Muscle of leg (tissue), 11 donors: Measurements from ENCODE around the gene ADNP2. TPM values are rescaled to one million over a fixed set of nuclear protein-coding genes. Genes with fewer than 3 reads are reported as not detected.
A peak's percentile ranks its signal among the peaks of the same experiment; 100 is the strongest.

Source experiments
- DNase-seq: peaks from one replicate; pipeline ENCODE4 v3.0.0; 2013
- H3K27ac ChIP-seq: one replicate; pipeline ENCODE4 v1.5.1; 2013; ENCODE audit warnings: mild to moderate bottlenecking, low read length, control low read depth
- H3K27me3 ChIP-seq: one replicate; pipeline ENCODE4 v1.6.1; 2013; ENCODE audit warnings: low read length; ENCODE audit not compliant: control insufficient read depth, insufficient read depth
- H3K36me3 ChIP-seq: one replicate; pipeline ENCODE4 v1.6.1; 2013; ENCODE audit warnings: low read length; ENCODE audit not compliant: control insufficient read depth, insufficient read depth
- H3K4me1 ChIP-seq: one replicate; pipeline ENCODE4 v1.6.1; 2013; ENCODE audit warnings: low read length; ENCODE audit not compliant: control insufficient read depth, insufficient read depth
- H3K4me3 ChIP-seq: one replicate; pipeline ENCODE4 v1.5.1; 2013; ENCODE audit warnings: low read length, control low read depth
- H3K9me3 ChIP-seq: replicated peaks from 2 replicates; pipeline ENCODE4 v1.6.1; 2013; ENCODE audit warnings: low read depth, low read length; ENCODE audit not compliant: control insufficient read depth
- WGBS: methylation state at CpG from one replicate; pipeline ENCODE4 v1.1.5; 2013; ENCODE audit warnings: missing lambda C conversion rate; ENCODE audit not compliant: insufficient coverage; 5-methylcytosine and 5-hydroxymethylcytosine counted together
- polyA plus RNA-seq, 8 donors: library from polyadenylated mRNA; unstranded; fragments of 120-200 nt; gene quantifications; one replicate each; pipeline versions ENCODE4 v1.2.1 to v1.2.3, GENCODE V29; 2013; ENCODE audit warnings: inconsistent platforms in 1 of 8, low replicate concordance in 1 of 8; ENCODE audit not compliant: insufficient read length in 8 of 8, insufficient read depth in 1 of 8
- total RNA-seq: library from RNA; stranded (reverse); fragments of 120-200 nt; gene quantifications from one replicate; pipeline ENCODE4 v1.2.4, GENCODE V29; 2013

The ADNP2 gene
- total and polyA plus RNA-seq, 9 donors, result 7.7 to 12.9 (median 11.6) TPM

DNA sequence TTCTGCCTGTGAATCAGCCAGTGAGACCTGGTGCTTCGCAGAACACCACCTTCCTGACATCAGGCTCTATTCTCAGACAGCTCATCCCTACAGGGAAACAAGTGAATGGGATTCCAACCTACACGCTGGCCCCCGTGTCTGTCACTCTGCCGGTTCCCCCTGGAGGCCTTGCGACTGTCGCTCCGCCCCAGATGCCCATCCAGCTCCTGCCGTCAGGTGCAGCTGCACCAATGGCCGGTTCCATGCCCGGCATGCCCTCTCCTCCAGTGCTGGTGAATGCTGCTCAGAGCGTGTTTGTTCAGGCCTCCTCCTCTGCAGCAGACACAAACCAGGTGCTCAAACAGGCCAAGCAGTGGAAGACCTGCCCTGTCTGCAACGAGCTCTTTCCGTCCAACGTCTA is 28.1 kb downstream of the ADNP2 start:
- no peak overlapping the region for H3K27ac ChIP-seq
- H3K27me3 ChIP-seq, result no peaks in the 10 kb centered on the region
- WGBS, result 96% methylated on average over 13 of the region's 14 CpGs
- no peaks in the 10 kb centered on the region for H3K4me1 ChIP-seq
- no peak for DNase-seq
- no peaks in the 10 kb centered on the region for H3K9me3 ChIP-seq
- peaks cover 55% of the 10 kb centered on the region for H3K36me3 ChIP-seq
- no peak overlapping the region for H3K4me3 ChIP-seq

DNA sequence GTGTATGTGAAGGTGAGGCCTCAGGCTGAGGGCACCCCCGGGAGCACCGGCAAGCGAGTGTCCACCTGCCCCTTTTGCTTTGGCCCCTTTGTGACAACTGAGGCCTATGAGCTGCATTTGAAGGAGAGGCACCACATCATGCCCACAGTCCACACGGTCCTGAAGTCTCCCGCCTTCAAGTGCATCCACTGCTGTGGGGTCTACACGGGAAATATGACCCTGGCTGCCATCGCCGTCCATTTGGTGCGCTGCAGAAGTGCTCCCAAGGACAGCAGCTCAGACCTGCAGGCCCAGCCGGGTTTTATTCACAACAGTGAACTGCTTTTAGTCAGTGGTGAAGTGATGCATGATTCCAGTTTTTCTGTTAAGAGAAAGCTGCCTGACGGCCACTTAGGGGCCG is 28.9 kb downstream of the ADNP2 start:
- no peak for DNase-seq
- H3K4me3 ChIP-seq, result no peak overlapping the region
- no peak overlapping the region for H3K27ac ChIP-seq
- H3K36me3 ChIP-seq, result peaks cover 55% of the 10 kb centered on the region
- no peaks in the 10 kb centered on the region for H3K4me1 ChIP-seq
- no peaks in the 10 kb centered on the region for H3K27me3 ChIP-seq
- WGBS, result 84% methylated on average over 12 of the region's 12 CpGs
- H3K9me3 ChIP-seq, result no peaks in the 10 kb centered on the region

DNA sequence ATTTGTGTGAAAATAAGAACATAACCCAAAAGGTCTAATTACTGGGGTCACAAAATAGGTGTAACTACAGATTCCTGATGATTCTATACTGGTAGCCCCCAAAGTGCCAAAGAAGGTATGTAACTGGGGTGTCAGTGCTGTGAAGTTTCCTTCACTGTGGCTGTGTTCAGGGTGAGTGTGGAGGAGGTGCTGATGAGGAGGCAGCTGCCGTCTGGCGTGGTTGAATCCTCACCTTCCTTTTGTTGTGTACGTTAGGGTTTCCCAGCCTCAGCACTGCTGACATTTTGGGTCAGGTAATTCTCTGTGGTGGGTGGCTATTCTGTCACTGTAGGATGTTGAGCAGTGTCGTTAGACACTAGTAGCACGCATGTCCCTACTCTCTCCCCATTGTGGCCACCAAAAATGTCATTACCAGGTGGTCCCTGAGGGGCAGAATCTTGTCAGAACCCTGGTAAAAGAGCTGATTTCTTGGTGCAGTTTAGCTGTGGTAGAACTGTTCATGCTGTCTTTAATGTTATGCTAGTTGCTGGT is 31.5 kb downstream of the ADNP2 start:
- Histone ChIP-seq H3K9me3 (no peaks in the 10 kb centered on the region), H3K27ac (no peak overlapping the region), H3K4me3 (no peak overlapping the region), H3K36me3 (peaks cover 35% of the 10 kb centered on the region), H3K4me1 (no peaks in the 10 kb centered on the region), H3K27me3 (no peaks in the 10 kb centered on the region)
- no peak for DNase-seq
- no CpG with 5 or more reads among the region's 5 CpGs for WGBS

DNA sequence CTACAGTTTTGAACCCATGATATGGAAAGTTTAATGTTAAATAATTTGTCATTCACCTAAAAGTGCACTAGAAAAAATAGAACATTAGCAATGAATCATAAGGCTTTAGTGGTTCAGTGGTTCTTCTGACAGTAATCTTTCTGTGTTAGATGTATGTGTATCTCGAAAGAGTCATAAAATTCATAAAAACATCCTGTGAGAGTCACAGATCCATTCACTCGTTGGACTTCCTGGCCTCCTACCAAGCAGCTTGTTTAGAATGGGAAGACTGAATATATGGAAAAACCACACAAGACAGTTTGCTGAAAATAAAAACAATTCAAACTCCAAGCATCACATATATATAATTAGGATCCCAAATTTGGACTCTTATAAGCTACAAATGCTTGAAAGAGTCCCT is 34.8 kb downstream of the ADNP2 start:
- Histone ChIP-seq H3K9me3 (no peaks in the 10 kb centered on the region), H3K27me3 (no peaks in the 10 kb centered on the region), H3K36me3 (peaks cover 6% of the 10 kb centered on the region), H3K4me1 (peaks cover 9% of the 10 kb centered on the region), H3K4me3 (no peak overlapping the region), H3K27ac (no peak overlapping the region)
- peak; percentile 56 for DNase-seq
- no CpG with 5 or more reads among the region's 2 CpGs for WGBS

GRCh38 chr18:80145196-80145804 is 36.2 kb downstream of the ADNP2 start:
- Histone ChIP-seq H3K36me3 (peaks cover 2% of the 10 kb centered on the region), H3K27ac (no peak overlapping the region), H3K4me3 (no peak overlapping the region), H3K9me3 (no peaks in the 10 kb centered on the region), H3K27me3 (no peaks in the 10 kb centered on the region), H3K4me1 (peaks cover 10% of the 10 kb centered on the region)
- WGBS, result 87% methylated on average over 4 of the region's 5 CpGs
- no peak for DNase-seq

DNA sequence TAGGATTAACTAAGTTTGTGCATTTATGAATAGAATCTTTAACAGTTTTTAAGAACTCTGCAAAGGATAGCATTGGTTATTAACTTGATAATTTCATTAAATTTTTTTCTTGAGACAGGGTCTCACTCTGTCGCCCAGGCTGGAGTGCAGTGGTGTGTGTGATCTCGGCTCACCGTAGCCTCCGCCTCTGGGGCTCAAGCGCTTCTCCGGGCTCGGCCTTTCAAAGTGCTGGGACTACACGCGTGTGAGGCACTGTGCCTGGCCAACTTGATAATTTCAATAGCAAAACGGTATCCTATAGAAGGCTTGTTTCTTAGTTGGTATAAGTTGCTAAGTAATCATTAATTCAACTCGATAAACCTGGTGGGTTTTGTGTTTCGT is 38.0 kb downstream of the ADNP2 start:
- no peaks in the 10 kb centered on the region for H3K27me3 ChIP-seq
- peak overlapping the region; percentile 63 for H3K4me3 ChIP-seq
- peak; percentile 16 for DNase-seq
- H3K27ac ChIP-seq, result no peak overlapping the region
- H3K4me1 ChIP-seq, result peaks cover 10% of the 10 kb centered on the region
- H3K9me3 ChIP-seq, result no peaks in the 10 kb centered on the region
- H3K36me3 ChIP-seq, result peaks cover 1% of the 10 kb centered on the region
- 23% methylated on average over 8 of the region's 12 CpGs for WGBS

- H3K4me3 ChIP-seq, result peak overlapping the region; percentile 63
- WGBS, result 24% methylated on average over 39 of the region's 52 CpGs
- peak; percentile 92 for DNase-seq
- peaks cover 10% of the 10 kb centered on the region for H3K4me1 ChIP-seq
- peak overlapping the region; percentile 48 for H3K27ac ChIP-seq
- H3K9me3 ChIP-seq, result no peaks in the 10 kb centered on the region
- H3K27me3 ChIP-seq, result no peaks in the 10 kb centered on the region
- no peaks in the 10 kb centered on the region for H3K36me3 ChIP-seq
These were observed 38.6 kb downstream of the ADNP2 start for GRCh38 chr18:80147418-80148325.

DNA sequence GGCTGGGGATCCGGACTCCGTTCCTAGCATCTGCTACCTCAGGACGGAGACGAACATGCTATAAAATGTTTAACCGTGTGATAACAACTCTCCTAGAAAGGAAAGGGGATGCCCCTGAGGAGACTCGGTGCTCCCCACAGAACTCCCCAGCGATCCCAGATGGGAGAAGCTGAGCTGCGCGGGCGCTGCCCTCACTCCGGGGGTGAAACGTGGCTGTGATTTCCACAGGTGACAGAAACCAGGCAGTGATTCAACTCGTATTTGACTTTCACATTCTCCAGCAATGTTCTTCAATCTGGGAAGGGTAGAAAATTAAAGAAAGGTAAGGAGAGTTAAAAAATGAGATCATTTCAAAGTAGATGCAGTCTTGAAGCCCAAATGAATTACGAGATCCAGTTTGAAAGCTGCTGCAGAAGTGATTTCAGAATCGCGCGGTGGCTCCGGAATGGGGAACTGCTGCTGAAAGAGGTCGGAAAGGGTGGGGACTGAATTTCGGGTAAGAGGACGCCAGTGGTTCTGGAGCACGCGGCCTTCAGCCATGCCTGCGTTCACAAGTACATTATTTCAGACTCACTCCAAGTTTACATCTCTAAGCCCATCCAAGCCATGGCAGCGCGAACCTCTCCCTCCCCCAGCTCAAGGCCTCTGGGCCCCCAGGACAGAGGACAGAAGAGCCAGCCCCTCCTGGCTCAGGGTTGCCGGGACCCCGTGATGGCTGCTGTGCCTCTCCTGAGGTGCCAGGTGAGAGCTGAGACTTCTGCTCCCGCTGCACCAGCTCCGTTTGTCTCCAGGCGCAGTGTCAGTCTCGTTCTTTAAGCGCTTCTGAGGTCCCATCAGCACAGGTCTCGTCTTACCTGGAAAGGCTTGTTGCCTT is 39.5 kb downstream of the ADNP2 start:
- H3K9me3 ChIP-seq, result no peaks in the 10 kb centered on the region
- peak overlapping the region; percentile 63 for H3K4me3 ChIP-seq
- no peak overlapping the region for H3K27ac ChIP-seq
- 52% methylated on average over 15 of the region's 34 CpGs for WGBS
- H3K36me3 ChIP-seq, result no peaks in the 10 kb centered on the region
- no peaks in the 10 kb centered on the region for H3K27me3 ChIP-seq
- peaks cover 10% of the 10 kb centered on the region for H3K4me1 ChIP-seq
- peak; percentile 26 for DNase-seq

DNA sequence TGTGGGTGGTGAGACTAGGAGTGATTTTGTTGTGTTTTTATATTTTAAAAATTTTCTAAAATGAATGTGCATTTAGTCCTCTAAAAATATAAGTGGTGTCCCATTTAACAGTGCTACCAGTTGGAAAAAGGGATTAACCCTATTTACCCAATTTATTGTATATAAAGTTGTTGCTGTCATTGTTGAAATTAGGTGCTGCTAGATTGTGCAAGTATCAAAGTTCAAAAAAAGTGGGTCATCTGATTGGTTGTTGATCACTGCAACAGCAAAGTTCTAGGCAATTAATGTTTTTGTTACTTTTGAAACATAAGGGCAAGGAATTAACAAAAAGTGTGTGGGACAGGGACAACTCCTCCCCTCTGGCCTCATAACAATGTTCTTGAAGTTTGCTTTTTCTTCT is 40.6 kb downstream of the ADNP2 start:
- no peak overlapping the region for H3K27ac ChIP-seq
- DNase-seq, result no peak
- H3K36me3 ChIP-seq, result no peaks in the 10 kb centered on the region
- no peaks in the 10 kb centered on the region for H3K9me3 ChIP-seq
- no peak overlapping the region for H3K4me3 ChIP-seq
- no peaks in the 10 kb centered on the region for H3K27me3 ChIP-seq
- peaks cover 10% of the 10 kb centered on the region for H3K4me1 ChIP-seq

DNA sequence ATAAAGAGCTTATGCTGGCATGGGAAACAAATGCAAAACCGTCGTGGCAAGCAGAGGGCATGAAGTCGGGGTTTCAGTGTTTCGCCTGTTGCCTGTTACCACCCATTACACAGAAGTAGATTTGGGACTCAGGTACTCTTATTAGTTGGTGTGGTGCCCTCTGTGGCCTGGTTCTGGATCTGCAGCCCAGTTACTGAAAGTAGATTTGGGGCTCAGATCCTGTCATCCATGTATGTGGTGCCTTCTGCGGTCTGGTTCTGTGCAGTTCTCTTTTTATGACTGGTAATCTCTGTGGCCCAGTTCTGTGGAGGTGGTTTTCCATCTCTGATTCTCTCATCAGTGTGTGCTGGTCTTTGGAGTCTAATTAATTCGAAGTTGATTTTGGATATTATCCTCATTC is 45.2 kb downstream of the ADNP2 start:
- no peak for DNase-seq
- no peaks in the 10 kb centered on the region for H3K4me1 ChIP-seq
- H3K36me3 ChIP-seq, result no peaks in the 10 kb centered on the region
- H3K4me3 ChIP-seq, result no peak overlapping the region
- no peaks in the 10 kb centered on the region for H3K27me3 ChIP-seq
- no peak overlapping the region for H3K27ac ChIP-seq
- WGBS, result 83% methylated on average over 1 of the region's 6 CpGs
- H3K9me3 ChIP-seq, result no peaks in the 10 kb centered on the region
